ENCODE data around the gene GEN1.

GEN1 gene

DNA sequence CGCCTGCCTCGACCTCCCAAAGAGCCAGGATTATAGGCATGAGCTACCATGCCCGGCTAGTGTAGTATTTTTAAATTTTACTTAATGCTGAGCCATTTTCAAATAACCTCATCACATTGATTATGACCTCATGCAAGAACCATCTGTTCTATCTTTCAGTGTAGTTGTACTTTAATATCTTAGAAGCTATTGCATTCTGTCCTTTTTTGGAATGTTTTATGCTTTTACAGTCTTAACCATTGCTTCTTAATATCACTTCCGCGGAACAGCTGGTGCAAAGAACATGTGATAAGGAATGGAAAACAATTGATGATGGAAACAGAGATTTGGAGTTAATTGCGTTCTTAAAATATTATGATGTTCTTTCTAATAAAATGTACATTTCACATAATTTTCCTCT is 2.7 kb downstream of the GEN1 start:
- no peaks in the 10 kb centered on the region for H3K9me3 ChIP-seq (ENCODE audit: low read length)
- H3K4me3 ChIP-seq (ENCODE audit: low read depth in 1 of 2, low read length in 2 of 2) = no peak overlapping the region
- no peaks in the 10 kb centered on the region for H3K36me3 ChIP-seq (ENCODE audit: insufficient read depth, low read length)
- H3K4me1 ChIP-seq (ENCODE audit: insufficient read depth, low read length) = peaks cover 11% of the 10 kb centered on the region
- H3K27ac ChIP-seq (ENCODE audit: low read depth, low read length) = no peak overlapping the region
- H3K9ac ChIP-seq (ENCODE audit: low read length) = no peak overlapping the region
- no peaks in the 10 kb centered on the region for H3K27me3 ChIP-seq (ENCODE audit: control insufficient read depth in 1 of 2, insufficient read depth in 2 of 2, low read length in 2 of 2)

DNA sequence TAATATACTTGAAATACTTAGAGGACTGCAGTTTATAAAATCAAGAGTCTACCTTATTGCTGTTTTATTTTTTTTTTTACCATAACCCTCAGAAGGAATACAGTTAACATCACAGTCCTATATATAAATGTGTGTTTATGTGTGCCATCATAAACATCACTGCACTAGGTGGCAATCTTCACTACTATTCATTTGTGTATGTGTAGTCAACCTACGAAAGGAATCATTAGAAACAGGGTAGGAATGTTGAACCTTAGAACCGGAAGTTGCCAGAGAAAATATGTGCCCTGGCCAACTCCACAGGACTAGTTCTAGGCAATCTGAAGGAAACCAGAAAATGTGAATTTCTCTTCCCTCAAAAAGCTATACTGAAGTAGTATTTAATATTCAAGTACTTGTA is 3.4 kb downstream of the GEN1 start:
- H3K4me3 ChIP-seq (ENCODE audit: low read depth in 1 of 2, low read length in 2 of 2) = no peak overlapping the region
- no peak overlapping the region for H3K9ac ChIP-seq (ENCODE audit: low read length)
- H3K36me3 ChIP-seq (ENCODE audit: insufficient read depth, low read length) = no peaks in the 10 kb centered on the region
- H3K27me3 ChIP-seq (ENCODE audit: control insufficient read depth in 1 of 2, insufficient read depth in 2 of 2, low read length in 2 of 2) = no peaks in the 10 kb centered on the region
- no peaks in the 10 kb centered on the region for H3K9me3 ChIP-seq (ENCODE audit: low read length)
- H3K27ac ChIP-seq (ENCODE audit: low read depth, low read length) = no peak overlapping the region
- H3K4me1 ChIP-seq (ENCODE audit: insufficient read depth, low read length) = peaks cover 6% of the 10 kb centered on the region

DNA sequence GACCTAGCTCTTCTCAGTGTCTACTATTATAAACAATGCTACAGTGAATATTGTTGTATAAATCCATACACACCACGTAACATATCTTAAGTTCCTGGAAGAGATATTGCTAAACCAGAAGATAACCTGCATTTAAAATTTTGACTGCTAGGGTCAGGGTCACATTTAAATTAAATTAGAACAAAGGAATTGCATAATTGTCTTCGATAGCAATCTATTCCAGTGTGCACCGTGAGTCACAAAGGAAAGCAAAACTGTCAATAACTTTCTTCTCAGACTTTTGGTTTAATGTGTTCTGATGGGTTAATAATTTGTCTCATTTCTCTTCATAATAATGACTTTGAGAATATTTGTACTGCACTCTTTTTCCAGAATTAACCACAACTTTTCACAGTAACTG is 4.2 kb downstream of the GEN1 start:
- Histone ChIP-seq H3K36me3 (ENCODE audit: insufficient read depth, low read length) (no peaks in the 10 kb centered on the region), H3K9ac (ENCODE audit: low read length) (no peak overlapping the region), H3K27ac (ENCODE audit: low read depth, low read length) (no peak overlapping the region), H3K27me3 (ENCODE audit: control insufficient read depth in 1 of 2, insufficient read depth in 2 of 2, low read length in 2 of 2) (no peaks in the 10 kb centered on the region), H3K4me1 (ENCODE audit: insufficient read depth, low read length) (no peaks in the 10 kb centered on the region), H3K4me3 (ENCODE audit: low read depth in 1 of 2, low read length in 2 of 2) (no peak overlapping the region), H3K9me3 (ENCODE audit: low read length) (no peaks in the 10 kb centered on the region)

DNA sequence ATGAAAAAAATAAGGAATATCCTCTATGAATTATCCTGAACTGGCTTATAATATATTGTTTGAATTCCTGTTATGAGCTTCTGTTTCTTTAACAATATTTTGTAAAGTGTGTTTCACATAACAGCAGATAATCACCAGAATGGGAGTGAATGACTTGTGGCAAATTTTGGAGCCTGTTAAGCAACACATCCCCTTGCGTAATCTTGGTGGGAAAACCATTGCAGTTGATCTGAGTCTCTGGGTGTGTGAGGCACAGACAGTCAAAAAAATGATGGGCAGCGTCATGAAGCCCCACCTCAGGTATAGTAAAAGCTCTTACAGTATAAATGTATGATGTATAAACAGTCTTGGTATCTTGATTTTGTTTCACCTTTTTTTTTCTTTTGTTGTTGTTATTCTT is 5.9 kb downstream of the GEN1 start:
- H3K4me1 ChIP-seq (ENCODE audit: insufficient read depth, low read length) = no peaks in the 10 kb centered on the region
- no peaks in the 10 kb centered on the region for H3K27me3 ChIP-seq (ENCODE audit: control insufficient read depth in 1 of 2, insufficient read depth in 2 of 2, low read length in 2 of 2)
- H3K9me3 ChIP-seq (ENCODE audit: low read length) = no peaks in the 10 kb centered on the region
- no peak overlapping the region for H3K27ac ChIP-seq (ENCODE audit: low read depth, low read length)
- no peak overlapping the region for H3K4me3 ChIP-seq (ENCODE audit: low read depth in 1 of 2, low read length in 2 of 2)
- H3K36me3 ChIP-seq (ENCODE audit: insufficient read depth, low read length) = no peaks in the 10 kb centered on the region
- no peak overlapping the region for H3K9ac ChIP-seq (ENCODE audit: low read length)

DNA sequence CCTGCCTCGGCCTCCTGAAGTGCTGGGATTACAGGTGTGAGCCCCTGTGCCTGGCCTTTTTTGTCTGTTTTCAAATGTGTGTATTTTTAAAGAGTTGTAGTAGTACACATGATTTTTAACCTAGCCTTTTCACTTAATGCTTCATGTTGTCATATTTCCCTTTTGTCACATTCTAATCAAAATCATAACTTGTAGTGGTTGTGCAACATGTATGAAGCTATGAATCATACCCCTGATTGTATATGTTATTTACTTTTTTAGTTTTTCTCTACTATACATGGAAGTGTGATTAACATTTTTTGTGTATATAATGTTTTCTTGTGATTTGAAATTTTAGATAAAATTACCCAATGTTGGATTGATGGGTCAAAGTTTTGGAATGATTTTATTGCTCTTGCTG is 8.5 kb downstream of the GEN1 start:
- H3K27ac ChIP-seq (ENCODE audit: low read depth, low read length) = no peak overlapping the region
- H3K4me1 ChIP-seq (ENCODE audit: insufficient read depth, low read length) = no peaks in the 10 kb centered on the region
- no peaks in the 10 kb centered on the region for H3K9me3 ChIP-seq (ENCODE audit: low read length)
- H3K4me3 ChIP-seq (ENCODE audit: low read depth in 1 of 2, low read length in 2 of 2) = no peak overlapping the region
- H3K36me3 ChIP-seq (ENCODE audit: insufficient read depth, low read length) = no peaks in the 10 kb centered on the region
- H3K27me3 ChIP-seq (ENCODE audit: control insufficient read depth in 1 of 2, insufficient read depth in 2 of 2, low read length in 2 of 2) = no peaks in the 10 kb centered on the region
- H3K9ac ChIP-seq (ENCODE audit: low read length) = no peak overlapping the region

DNA sequence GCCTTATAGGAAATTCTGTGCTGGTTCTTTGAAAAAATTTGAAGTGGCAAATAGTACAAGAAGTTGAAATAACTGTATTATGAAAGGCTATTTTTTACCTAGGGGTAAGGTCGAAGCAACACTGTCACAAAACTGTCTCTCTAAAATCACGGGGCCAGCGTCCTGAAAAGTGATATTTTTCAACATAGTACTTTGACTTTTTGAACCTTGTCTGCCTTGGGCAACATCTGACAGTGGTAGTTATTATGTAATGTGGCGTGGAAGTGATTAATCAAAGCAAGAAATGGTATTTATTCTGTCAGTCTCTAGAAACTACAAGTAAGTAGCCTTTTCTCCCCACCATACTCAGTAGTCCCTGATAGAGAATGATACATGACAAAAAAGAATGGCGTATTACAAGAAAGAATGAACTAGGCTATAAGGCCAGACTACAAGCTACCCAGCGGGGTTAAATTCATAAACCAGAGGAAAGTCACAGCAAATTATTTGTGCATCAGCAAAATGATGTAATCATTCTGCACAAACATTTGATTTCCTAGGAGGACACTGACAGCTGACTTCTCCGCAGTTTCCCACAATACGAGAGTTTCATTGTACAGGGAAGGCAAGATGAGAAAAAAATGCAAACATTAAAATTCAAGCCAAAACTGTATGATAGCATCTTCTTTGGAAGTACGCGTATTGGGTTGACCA is 9.8 kb downstream of the GEN1 start:
- Histone ChIP-seq H3K4me1 (ENCODE audit: insufficient read depth, low read length) (no peaks in the 10 kb centered on the region), H3K9ac (ENCODE audit: low read length) (no peak overlapping the region), H3K27me3 (ENCODE audit: control insufficient read depth in 1 of 2, insufficient read depth in 2 of 2, low read length in 2 of 2) (no peaks in the 10 kb centered on the region), H3K9me3 (ENCODE audit: low read length) (no peaks in the 10 kb centered on the region), H3K4me3 (ENCODE audit: low read depth in 1 of 2, low read length in 2 of 2) (no peak overlapping the region), H3K27ac (ENCODE audit: low read depth, low read length) (no peak overlapping the region), H3K36me3 (ENCODE audit: insufficient read depth, low read length) (no peaks in the 10 kb centered on the region)

DNA sequence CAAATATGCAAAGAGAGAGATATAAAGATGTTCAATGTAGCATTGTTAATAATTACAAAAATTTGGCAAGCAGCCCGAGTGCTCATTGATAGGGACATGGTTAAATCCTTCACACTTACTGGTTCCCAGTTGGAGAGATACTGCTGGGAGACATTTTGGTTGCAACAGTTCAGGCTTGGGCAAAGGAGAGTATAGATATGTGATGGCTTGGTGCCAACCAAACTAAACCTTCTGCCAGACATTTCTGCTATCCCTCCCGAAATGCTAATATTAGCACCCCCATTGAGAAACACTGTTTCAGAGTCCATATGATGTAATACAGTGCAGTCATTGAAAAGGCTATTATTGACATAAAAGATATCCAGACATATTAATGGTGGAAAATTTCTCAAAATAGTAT is 11.5 kb downstream of the GEN1 start:
- Histone ChIP-seq H3K27me3 (ENCODE audit: control insufficient read depth in 1 of 2, insufficient read depth in 2 of 2, low read length in 2 of 2) (no peaks in the 10 kb centered on the region), H3K36me3 (ENCODE audit: insufficient read depth, low read length) (no peaks in the 10 kb centered on the region), H3K9me3 (ENCODE audit: low read length) (no peaks in the 10 kb centered on the region), H3K9ac (ENCODE audit: low read length) (no peak overlapping the region), H3K4me3 (ENCODE audit: low read depth in 1 of 2, low read length in 2 of 2) (no peak overlapping the region), H3K4me1 (ENCODE audit: insufficient read depth, low read length) (no peaks in the 10 kb centered on the region), H3K27ac (ENCODE audit: low read depth, low read length) (no peak overlapping the region)

DNA sequence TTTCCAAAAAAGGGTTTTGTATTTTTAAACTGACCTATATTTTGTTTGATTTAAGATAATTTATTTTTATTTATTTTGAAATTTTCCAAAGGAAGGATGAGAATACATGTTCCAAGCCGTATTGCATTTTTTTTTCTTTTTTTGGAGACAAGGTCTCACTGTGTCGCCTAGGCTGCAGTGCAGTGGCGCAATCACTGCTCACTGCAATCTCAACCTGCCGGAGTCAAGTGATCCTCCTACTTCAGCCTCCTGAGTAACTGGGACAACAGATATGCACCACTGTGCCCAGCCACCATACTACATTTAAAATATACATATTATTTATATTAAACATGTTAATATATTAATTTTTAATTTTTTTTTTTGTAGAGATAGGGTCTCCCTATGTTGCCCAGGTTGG is 15.0 kb downstream of the GEN1 start:
- H3K9ac ChIP-seq (ENCODE audit: low read length) = no peak overlapping the region
- H3K27me3 ChIP-seq (ENCODE audit: control insufficient read depth in 1 of 2, insufficient read depth in 2 of 2, low read length in 2 of 2) = no peaks in the 10 kb centered on the region
- no peaks in the 10 kb centered on the region for H3K4me1 ChIP-seq (ENCODE audit: insufficient read depth, low read length)
- no peak overlapping the region for H3K27ac ChIP-seq (ENCODE audit: low read depth, low read length)
- no peak overlapping the region for H3K4me3 ChIP-seq (ENCODE audit: low read depth in 1 of 2, low read length in 2 of 2)
- no peaks in the 10 kb centered on the region for H3K9me3 ChIP-seq (ENCODE audit: low read length)
- no peaks in the 10 kb centered on the region for H3K36me3 ChIP-seq (ENCODE audit: insufficient read depth, low read length)

DNA sequence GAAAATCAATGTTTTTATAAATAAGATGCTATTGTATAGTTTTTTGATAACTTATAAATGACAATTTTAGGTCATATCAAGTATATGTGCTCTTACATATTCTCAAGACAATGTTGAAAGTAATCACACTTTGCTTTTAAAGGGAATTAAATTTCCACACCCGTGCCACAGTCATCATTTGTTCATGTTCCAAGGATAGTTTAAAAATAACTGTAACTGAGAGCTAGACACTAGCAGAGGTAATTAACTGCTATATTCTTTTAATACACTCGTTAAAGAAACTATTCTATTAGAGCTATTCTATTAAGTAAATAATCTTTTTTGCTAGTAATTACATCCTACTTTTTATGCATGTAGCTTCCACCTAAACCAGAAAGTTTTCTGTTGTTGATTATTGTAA is 18.0 kb downstream of the GEN1 start:
- Histone ChIP-seq H3K4me1 (ENCODE audit: insufficient read depth, low read length) (no peaks in the 10 kb centered on the region), H3K27ac (ENCODE audit: low read depth, low read length) (no peak overlapping the region), H3K4me3 (ENCODE audit: low read depth in 1 of 2, low read length in 2 of 2) (no peak overlapping the region), H3K9ac (ENCODE audit: low read length) (no peak overlapping the region), H3K27me3 (ENCODE audit: control insufficient read depth in 1 of 2, insufficient read depth in 2 of 2, low read length in 2 of 2) (no peaks in the 10 kb centered on the region), H3K9me3 (ENCODE audit: low read length) (no peaks in the 10 kb centered on the region), H3K36me3 (ENCODE audit: insufficient read depth, low read length) (no peaks in the 10 kb centered on the region)

DNA sequence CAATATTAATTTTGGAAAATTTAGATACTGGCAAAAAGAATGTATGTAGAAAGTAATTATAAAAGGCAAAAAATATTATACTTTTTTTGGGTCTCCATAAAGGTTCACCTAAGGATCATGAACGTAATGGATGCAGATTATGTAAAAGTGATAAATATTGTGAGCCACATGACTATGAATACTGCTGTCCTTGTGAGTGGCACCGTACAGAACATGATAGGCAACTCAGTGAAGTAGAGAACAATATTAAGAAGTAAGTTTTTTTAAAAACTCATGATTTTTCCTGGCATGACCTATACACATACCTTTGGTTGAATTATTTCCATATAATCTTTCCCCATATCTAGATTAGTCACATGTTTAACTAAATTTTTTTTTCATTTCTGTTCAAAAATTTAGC is 18.6 kb downstream of the GEN1 start:
- Histone ChIP-seq H3K4me1 (ENCODE audit: insufficient read depth, low read length) (no peaks in the 10 kb centered on the region), H3K9me3 (ENCODE audit: low read length) (no peaks in the 10 kb centered on the region), H3K9ac (ENCODE audit: low read length) (no peak overlapping the region), H3K27ac (ENCODE audit: low read depth, low read length) (no peak overlapping the region), H3K4me3 (ENCODE audit: low read depth in 1 of 2, low read length in 2 of 2) (no peak overlapping the region), H3K36me3 (ENCODE audit: insufficient read depth, low read length) (no peaks in the 10 kb centered on the region), H3K27me3 (ENCODE audit: control insufficient read depth in 1 of 2, insufficient read depth in 2 of 2, low read length in 2 of 2) (no peaks in the 10 kb centered on the region)

DNA sequence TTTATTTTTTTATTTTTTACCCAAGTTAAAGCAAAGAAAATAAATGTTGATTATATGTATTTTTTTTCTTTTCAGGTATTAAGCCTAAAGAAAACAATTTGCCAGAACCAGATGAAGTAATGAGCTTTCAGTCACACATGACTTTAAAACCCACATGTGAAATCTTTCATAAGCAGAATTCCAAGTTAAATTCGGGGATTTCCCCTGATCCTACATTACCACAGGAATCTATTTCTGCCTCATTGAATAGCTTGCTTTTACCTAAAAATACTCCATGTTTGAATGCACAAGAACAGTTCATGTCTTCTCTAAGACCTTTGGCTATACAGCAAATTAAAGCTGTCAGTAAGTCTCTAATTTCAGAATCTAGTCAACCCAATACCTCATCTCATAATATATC is 26.6 kb downstream of the GEN1 start:
- Histone ChIP-seq H3K9ac (ENCODE audit: low read length) (no peak overlapping the region), H3K27ac (ENCODE audit: low read depth, low read length) (no peak overlapping the region), H3K27me3 (ENCODE audit: control insufficient read depth in 1 of 2, insufficient read depth in 2 of 2, low read length in 2 of 2) (no peaks in the 10 kb centered on the region), H3K9me3 (ENCODE audit: low read length) (no peaks in the 10 kb centered on the region), H3K36me3 (ENCODE audit: insufficient read depth, low read length) (no peaks in the 10 kb centered on the region), H3K4me1 (ENCODE audit: insufficient read depth, low read length) (no peaks in the 10 kb centered on the region), H3K4me3 (ENCODE audit: low read depth in 1 of 2, low read length in 2 of 2) (no peak overlapping the region)

DNA sequence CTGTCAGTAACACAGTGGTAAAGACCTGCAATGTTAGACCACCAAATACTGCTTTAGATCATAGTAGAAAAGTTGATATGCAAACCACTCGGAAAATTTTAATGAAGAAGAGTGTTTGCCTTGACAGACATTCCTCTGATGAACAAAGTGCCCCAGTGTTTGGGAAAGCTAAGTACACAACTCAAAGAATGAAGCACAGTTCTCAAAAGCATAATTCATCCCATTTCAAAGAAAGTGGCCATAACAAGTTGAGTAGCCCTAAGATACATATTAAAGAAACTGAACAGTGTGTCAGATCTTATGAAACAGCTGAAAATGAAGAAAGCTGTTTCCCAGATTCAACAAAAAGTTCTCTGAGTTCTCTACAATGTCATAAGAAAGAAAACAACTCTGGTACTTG is 27.5 kb downstream of the GEN1 start:
- Histone ChIP-seq H3K27ac (ENCODE audit: low read depth, low read length) (no peak overlapping the region), H3K36me3 (ENCODE audit: insufficient read depth, low read length) (no peaks in the 10 kb centered on the region), H3K9me3 (ENCODE audit: low read length) (no peaks in the 10 kb centered on the region), H3K4me3 (ENCODE audit: low read depth in 1 of 2, low read length in 2 of 2) (no peak overlapping the region), H3K27me3 (ENCODE audit: control insufficient read depth in 1 of 2, insufficient read depth in 2 of 2, low read length in 2 of 2) (no peaks in the 10 kb centered on the region), H3K4me1 (ENCODE audit: insufficient read depth, low read length) (no peaks in the 10 kb centered on the region), H3K9ac (ENCODE audit: low read length) (no peak overlapping the region)

Data from muscle layer of colon (tissue), 2 donors.